ENCODE results near the gene SRC.

The SRC gene

GRCh38 chr20:37351689-37352607 is 6.0 kb downstream of the SRC start:
- DNase-seq = no peak

GRCh38 chr20:37352608-37352980 is 6.7 kb downstream of the SRC start:
- DNase-seq = no peak

GRCh38 chr20:37353285-37353849 is 7.4 kb downstream of the SRC start:
- no peak for DNase-seq

- no peak for DNase-seq
These were observed 8.6 kb downstream of the SRC start for GRCh38 chr20:37354210-37355195.

- DNase-seq = no peak
These were observed 9.6 kb downstream of the SRC start for GRCh38 chr20:37355252-37356180.

GRCh38 chr20:37356387-37356786 is 10.4 kb downstream of the SRC start:
- DNase-seq = no peak

GRCh38 chr20:37356961-37357371 is 11.0 kb downstream of the SRC start:
- DNase-seq = no peak

GRCh38 chr20:37357481-37358365 is 11.8 kb downstream of the SRC start:
- DNase-seq = no peak

GRCh38 chr20:37358366-37359150 is 12.6 kb downstream of the SRC start:
- DNase-seq = no peak

GRCh38 chr20:37359331-37359730 is 13.4 kb downstream of the SRC start:
- no peak for DNase-seq

- DNase-seq = no peak
These were observed 13.9 kb downstream of the SRC start for GRCh38 chr20:37359836-37360235.

- DNase-seq = no peak
These were observed 14.6 kb downstream of the SRC start for GRCh38 chr20:37360391-37361115.

- DNase-seq = no peak
These were observed 15.4 kb downstream of the SRC start for GRCh38 chr20:37361336-37361735.

GRCh38 chr20:37362231-37362792 is 16.4 kb downstream of the SRC start:
- no peak for DNase-seq

- DNase-seq = no peak
These were observed 16.9 kb downstream of the SRC start for GRCh38 chr20:37362821-37363220.

- DNase-seq = no peak
These were observed 17.5 kb downstream of the SRC start for GRCh38 chr20:37363221-37364012.

- DNase-seq = no peak
These were observed 18.3 kb downstream of the SRC start for GRCh38 chr20:37364013-37364926.

All from NCI-H187 treated with DMSO at 0.1 percent for 48 hours (cell line).